ENCODE measurements around the gene TSNAX.
"Not testable (repeated sequence)": the region's sequence is repeated elsewhere in the genome, so short reads cannot be mapped to it uniquely, and the experiment has no call there.

Gene TSNAX

DNA sequence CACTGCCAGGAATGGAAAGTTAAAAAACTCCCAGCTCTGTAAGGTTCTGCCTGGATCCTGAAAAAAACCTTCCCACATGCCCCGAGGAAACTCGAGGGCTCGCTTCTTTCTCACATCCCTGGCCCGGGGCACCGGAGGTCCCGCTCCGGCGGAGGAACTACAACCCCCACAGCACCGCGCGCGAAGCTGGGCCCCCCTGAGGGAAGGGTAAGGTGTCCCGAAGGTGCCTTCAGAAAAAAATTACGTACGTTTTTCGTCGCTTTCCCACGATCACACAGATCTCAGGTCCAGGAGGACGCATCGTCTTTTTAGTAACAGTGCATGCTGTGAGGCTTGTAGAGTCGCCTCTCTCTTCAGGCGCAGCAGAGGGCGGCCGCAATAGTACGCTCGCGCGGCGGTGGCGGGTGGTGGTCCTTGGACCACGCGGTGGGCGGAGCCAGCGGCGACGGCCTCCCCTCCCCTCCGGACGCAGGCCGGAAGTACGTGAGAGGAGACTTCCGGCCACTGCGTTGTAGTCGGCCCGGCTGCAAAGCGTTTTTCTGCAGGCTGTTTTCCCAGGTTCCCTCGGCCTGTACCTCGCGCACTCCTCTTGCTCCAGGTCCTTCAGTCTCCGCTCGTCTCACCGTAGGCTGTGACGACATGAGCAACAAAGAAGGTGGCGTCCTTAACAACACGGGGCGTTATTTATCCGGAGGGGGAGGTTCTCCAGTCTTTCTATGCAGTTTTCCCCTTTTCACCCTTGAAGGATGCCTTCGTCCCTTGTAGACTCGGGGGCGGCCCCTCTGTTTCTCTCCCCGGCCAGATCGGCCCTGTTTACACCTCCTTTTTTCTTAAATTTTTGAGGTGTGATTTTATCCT is at the start of gene TSNAX:
TSNAX (plus strand) TSS at position 498 of the 858 bp plus-strand sequence; CDS start at position 640, 142 bp downstream.
- DNase-seq: peak; percentile 91

DNA sequence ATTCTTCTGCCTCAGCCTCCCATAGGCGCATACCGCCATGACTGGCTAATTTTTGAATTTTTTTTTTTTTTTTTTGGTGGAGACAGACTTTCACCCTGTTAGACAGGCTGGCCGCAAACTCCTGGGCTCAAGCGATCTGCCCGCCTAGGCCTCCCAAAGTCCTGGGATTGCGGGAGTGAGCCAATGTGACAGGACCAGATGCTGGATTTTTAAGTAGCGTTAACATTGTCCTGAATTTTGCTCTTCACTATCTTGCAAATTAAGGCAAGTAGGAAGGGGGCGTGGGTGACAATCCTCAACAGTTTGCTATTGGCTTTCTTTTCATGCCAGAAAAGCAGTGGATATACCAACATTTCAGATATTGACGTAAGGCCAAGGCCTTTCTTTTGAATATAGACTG is 49.7 kb upstream of the TSNAX start:
- DNase-seq: no peak

DNA sequence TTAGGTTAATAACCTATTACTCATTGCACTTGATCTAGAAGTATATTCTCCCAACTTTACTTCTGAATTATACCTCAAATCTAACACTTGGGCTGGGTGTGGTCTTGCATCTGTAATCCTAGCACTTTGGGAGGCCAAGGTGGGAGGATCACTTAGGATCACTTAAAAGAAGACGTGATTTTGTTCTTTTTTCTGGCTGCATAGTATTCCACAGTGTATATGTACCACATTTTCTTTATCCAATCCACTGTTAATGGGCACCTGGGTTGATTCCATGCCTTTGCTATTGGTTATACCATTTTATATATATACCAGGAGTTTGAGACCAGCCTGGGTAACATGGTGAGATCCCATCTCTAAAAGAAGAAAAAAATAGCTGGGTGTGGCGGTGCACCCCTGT is 48.5 kb upstream of the TSNAX start:
- DNase-seq: no peak

DNA sequence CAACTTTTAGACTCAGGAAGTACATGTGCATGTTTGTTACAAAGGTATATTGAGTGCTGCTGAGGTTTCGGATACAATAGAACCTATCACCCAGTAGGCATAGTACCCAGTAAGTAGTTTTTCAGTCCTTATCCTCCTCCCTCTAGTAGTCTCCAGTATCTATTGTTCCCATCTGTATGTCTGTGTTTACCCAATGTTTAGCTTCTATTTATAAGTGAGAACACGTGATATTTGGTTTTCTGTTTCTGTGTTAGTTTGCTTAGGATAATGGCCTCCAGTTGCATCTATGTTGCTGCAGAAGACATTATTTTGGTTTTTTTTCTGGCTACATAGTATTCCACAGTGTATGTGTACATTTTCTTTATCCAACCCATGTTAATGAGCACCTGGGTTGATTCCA is 47.2 kb upstream of the TSNAX start:
- no peak for DNase-seq

DNA sequence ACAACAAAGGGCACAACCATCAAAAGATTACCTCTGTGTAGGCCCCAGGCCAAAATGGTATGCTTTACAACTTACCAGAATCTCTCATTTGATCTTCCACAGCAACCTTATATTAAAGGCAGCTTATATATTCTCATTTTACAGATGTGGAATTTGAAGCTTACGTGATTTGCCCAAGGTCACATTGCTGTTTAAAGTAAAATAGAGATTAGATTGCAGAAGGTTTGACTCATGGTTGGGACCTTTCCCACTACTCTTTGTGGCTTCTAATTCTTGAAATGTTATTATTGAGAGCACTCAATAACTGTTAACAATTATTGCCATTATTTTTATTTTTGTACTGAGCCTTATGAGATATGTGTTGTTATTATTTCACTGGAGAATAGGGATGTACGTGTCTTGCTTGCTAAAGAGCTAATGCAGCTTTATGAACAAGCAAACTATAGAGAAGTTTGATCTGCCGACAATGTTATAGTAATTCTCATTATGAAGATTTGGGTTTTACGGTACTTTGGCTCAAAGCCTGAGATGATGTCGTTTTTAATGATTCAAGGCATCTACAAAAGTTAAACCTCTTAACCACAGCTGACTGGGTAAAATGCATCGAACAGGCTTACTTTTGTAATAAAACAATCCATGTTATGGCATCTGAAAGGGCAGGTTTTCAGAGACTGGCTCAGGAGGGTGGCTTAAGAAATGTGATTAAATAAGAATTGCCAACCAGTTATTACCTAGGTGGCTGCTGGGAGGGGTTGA is 43.3 kb upstream of the TSNAX start:
- DNase-seq: no peak

DNA sequence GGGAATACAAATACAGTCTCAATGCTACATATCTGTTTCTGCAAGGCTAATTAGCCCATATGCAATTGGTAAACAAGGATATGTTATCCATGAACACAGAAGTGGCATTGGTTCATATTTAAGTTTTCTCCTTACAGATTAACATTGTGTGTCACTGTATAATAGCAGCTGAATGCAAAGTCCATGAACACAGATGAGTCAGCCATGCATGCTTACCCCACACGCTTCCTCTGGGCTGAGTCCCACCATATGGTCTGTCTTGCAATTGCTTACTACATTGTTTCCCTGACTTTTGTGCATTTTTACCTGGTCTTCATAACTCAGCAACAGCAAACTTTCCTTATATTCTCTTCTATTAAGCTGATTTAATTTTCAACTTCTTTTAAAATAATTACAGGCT is 41.5 kb upstream of the TSNAX start:
- DNase-seq: no peak

DNA sequence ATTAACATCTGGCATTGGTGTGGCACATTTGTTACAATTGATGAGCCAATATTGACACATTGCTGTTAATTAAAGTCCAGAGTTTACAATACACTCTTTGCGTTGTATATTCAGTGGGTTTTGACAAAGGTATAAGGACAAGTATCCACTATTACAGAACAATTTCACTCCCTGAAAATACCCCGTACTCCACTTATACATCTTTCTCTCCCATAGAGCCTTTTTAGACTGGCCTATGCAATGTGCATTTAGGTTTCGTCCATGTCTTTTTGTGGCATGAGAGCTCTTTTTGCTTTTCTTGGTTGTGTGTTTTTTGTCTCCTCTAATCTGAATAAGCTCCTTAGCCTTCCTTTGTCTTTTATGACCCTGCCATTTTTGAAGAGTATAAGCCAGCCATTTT is 40.6 kb upstream of the TSNAX start:
- DNase-seq: no peak

DNA sequence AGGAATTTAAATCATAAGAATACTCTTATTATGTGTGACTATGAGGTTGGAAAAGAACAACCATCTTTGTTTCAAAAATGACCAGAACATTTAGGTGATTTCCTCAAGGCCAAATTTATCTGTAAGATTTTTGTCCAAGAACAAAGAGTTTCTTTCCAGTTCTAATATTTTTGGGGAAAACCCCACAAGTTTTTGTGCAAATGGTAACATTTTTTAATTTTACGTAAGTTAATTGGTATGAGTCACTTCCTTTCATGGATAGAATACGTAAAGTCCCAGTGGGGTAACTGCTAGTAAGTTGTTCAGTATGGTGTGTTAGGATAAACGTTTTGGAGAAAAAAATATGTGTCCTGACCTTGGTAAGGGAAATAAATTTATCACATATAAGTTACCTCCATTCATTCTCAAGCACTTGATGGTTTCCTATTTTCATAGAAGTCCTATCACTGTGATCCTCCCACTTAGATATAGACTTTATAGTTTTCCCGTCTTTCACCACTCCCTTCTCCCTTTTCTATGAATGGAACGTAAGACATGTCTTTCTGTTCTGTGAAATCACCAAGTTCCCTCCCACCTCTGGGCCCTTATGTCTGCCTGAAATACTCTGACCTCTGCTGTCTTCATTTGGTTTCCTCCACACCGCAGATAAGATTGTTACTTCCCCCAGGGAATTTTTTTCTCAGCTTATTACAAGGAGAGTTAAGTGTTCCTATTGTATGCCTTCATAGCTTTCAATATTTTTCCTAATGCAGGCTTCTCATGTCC is 34.9 kb upstream of the TSNAX start:
- DNase-seq: no peak

DNA sequence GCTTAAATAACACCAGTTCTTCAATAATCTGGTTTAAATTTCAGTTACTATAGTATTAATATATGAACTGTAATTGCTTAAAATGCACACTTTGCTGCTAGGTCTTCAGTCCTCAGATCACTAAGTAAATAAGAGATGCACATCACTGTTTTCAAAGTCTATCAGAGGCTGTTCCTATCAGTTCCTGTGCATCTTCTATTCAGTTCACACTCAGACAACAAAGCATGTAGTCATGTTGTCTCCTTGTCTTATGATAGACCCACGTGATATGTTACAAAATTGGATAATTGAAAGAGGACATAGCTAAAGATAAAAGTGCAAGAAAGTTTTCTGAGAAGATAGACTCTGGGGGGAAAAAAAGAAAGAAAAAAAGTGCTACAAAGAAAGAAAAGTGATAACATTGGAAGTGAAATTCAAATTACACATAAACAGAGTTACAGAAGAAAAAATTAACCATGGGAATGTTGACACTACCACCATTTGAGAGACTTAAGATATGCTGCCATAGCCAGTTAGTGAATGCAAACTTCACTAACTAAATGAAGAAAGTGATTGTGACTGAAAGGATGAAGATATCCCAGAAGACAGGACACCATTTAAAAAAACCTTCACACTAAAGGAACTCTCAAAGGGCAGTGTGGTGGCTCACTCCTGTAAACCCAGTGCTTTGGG is 33.9 kb upstream of the TSNAX start:
- no peak for DNase-seq

- no peak for DNase-seq
Measured at GRCh38 chr1:231497629-231498152, 30.8 kb upstream of the TSNAX start.

DNA sequence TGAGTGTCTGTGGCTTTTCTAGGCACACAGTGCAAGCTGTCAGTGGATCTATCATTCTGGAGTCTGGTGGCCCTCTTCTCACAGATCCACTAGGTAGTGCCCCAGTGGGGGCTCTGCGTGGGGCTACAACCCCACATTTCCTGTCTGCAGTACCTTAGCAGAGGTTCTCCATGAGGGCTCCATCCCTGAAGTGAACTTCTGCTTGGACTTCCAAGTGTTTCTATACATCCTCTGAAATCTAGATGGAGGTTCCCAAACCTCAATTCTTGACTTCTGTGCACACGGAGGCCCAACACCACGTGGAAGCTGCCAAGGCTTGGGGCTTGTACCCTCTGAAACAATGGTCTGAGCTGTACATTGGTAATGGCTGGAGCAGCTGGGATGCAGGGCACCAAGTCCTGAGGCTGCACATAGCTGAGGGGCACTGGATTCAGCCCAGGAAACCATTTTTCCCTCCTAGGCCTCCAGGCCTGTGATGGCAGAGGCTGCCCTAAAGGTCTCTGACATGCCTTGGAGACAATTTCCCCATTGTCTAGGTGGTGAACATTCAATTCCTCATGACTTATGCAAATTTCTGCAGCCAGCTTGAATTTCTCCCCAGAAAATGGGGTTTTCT is 29.2 kb upstream of the TSNAX start:
- DNase-seq: no peak

GRCh38 chr1:231500666-231501065 is 27.8 kb upstream of the TSNAX start:
- DNase-seq: no peak

- DNase-seq: not testable (repeated sequence)
Measured at GRCh38 chr1:231503168-231503567, 25.3 kb upstream of the TSNAX start.

DNA sequence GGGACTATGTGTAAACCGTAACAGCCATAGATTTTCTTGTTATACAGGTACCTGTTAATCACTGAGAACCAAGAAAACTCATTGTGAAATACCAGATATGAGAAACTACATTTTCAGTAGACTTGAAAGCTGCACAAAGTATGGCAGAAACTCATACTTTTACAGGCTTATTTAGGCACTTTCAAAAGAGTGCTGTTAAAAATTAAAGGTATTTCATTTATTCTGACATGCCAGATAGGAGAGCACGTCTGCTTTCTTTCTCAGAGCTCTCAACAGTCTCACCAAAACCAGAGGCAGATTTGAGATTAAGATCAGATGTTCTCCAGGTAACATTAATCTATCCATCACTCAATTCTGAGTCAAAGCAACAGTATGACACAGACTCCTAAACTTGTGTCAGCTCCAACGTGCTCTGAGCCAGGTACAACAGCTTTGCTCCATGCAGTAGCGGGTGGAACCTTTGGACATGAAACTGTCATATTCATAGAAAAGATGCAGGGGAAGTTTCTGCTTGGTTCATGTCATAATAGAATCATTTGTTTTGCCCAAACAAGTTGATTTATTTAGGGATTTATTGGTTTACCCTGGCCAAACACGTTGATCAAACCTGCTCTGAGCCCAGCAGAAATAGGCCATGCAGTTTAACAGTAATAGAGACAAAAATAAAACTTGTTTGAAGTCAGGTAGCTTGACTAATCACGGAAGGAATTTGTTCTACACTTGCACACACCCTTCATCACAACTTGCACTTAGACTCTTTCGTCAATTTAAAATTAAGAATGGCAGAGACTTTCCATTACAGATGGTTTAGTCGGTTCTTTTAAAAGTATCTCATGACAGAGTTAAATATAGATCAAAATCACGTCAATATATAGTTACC is 20.8 kb upstream of the TSNAX start:
- no peak for DNase-seq

GRCh38 chr1:231508497-231508896 is 20.0 kb upstream of the TSNAX start:
- no peak for DNase-seq

- DNase-seq: no peak
Measured at GRCh38 chr1:231508941-231509340, 19.5 kb upstream of the TSNAX start.

GRCh38 chr1:231512147-231512698 is 16.2 kb upstream of the TSNAX start:
- DNase-seq: no peak

GRCh38 chr1:231515748-231516147 is 12.7 kb upstream of the TSNAX start:
- DNase-seq: no peak

GRCh38 chr1:231517076-231517475 is 11.4 kb upstream of the TSNAX start:
- no peak for DNase-seq

GRCh38 chr1:231518485-231519034 is 9.9 kb upstream of the TSNAX start:
- DNase-seq: no peak
